SW480 (cell line): ENCODE data around the gene NHLRC2.
"Not testable (repeated sequence)": the region's sequence is repeated elsewhere in the genome, so short reads cannot be mapped to it uniquely, and the experiment has no call there.

Experiments
- DNase-seq: peaks from one replicate; pipeline ENCODE4 v3.0.0-alpha.2; 2016; ENCODE audit warnings: low spot score

Gene NHLRC2

GRCh38 chr10:113939212-113939860 lies 84.9 kb downstream of the NHLRC2 start:
- DNase-seq: no peak

GRCh38 chr10:113941140-113941539 lies 86.7 kb downstream of the NHLRC2 start:
- DNase-seq: no peak

DNA sequence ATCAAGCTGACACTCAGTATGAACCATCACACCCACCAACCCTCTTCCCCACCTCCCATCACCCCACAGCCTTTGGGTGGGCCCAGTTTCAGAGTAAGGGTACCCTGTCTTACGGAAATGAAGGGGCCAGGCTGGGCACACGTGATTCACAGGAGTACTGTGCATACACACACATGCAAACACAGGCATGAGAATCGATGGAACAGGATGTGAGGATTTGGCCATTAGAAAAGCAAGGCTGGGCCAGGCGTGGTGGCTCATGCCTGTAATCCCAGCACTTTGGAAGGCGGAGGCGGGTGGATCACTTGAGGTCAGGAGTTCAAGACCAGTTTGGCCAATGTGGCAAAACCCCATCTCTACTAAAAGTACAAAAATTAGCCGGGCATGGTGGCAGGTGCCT lies 88.7 kb downstream of the NHLRC2 start:
- DNase-seq: not testable (repeated sequence)

DNA sequence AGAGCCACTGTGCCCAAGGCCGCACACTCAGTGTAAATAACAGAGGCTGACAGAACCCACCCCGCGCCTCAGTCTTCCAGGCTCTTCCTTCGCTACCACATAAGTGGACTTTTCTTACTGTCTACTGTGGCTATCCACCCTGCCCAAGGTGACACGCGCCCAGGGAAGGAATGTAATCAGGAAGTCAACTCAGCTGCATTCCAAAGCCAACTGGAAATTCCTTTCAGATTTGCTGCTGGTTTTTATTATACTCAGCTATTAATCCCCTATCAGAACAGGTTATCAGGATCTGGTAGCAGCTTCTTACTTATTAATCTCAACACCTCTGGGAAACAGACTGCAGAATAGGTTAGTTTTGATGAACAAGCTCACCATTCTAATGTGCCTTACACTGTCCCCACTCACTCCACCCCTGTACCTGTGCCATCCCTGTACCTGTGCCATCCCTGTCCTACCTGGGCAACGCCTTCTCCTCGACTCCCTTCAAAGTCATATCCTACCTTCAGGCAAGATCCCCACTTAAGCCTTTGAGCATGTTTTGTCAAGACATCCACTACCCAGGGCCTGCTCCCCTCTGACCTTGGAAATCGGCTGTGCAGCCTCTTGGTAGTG lies 90.7 kb downstream of the NHLRC2 start:
- peak; percentile 65 for DNase-seq

DNA sequence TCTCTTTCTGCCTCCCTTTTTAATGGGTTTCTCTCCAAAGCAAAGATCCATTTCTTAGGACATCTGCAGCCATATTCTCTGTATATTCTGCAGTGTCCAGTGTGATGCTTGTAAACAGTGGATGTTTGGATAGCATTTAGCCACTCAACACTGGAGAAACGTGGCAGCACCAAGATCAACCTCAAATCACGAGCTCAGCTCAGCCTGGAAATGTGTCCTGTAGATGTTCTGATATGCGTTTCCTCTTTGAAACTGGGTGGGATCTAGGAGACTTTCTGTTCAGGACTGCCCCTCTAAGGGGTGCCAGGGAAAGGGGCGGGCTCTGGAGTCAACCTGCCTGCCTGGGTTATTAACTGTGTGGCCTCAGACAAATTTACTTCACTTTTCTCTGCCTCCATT lies 91.2 kb downstream of the NHLRC2 start:
- no peak for DNase-seq

- DNase-seq: peak; percentile 78
These were observed 93.0 kb downstream of the NHLRC2 start for GRCh38 chr10:113947184-113948041.

DNA sequence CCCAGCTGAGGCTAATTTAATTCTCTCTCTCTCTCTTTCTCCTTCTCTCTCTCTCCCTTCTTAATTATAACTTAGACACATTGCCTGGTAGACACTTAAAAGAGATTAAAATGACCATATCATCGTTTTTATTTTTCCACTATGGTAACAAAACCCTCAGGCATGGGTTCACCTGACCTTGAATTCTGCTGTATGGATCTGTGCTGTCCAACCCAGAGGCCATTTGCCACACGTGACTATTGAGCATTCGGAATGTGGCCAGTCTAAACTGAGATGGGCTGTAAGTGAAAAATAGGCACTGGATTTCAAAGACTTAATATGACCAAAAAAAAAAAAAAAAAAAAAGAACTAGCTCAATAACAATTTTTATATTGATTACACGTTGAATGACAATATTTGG lies 93.6 kb downstream of the NHLRC2 start:
- DNase-seq: peak; percentile 19

GRCh38 chr10:113950268-113950667 lies 95.8 kb downstream of the NHLRC2 start:
- no peak for DNase-seq

- DNase-seq: no peak
These were observed 99.2 kb downstream of the NHLRC2 start for GRCh38 chr10:113953505-113954272.

DNA sequence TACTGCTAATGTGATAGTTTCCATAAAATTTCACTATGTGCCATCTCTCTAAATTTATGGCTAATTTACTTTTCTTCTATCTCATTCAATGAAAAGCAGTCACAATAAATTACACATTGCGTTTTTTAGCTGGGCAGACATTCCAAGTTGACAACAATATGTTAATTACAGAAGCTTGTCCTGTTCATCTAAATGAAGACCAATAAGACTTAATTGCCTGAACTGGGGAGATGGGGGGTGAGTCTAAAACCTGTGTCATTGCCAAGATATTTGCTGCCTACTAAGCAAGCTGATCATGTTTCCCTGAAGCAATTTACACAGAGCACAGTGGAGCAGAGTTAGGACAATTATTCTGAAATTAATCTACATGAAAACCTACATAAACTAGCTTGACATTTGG lies 99.9 kb downstream of the NHLRC2 start:
- no peak for DNase-seq

DNA sequence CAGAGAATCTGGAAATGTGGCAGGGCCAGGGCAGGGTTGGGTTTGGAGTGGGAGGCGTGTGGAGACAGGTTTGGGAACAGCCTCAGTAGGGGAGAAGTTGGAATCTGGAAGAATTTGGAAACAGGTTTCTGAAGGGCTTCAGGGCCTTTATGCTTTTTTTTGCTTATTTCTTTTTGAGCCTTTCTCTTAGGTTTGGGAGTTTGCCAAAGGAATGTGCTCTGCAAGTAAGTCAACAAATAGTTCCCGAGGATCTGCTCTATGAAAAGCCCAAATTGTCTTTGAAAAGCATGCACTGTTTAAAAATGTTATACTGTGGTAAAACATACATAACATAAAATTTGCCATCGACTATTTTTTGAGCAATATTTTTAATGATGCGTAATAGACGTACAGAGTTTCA lies 102.6 kb downstream of the NHLRC2 start:
- no peak for DNase-seq

DNA sequence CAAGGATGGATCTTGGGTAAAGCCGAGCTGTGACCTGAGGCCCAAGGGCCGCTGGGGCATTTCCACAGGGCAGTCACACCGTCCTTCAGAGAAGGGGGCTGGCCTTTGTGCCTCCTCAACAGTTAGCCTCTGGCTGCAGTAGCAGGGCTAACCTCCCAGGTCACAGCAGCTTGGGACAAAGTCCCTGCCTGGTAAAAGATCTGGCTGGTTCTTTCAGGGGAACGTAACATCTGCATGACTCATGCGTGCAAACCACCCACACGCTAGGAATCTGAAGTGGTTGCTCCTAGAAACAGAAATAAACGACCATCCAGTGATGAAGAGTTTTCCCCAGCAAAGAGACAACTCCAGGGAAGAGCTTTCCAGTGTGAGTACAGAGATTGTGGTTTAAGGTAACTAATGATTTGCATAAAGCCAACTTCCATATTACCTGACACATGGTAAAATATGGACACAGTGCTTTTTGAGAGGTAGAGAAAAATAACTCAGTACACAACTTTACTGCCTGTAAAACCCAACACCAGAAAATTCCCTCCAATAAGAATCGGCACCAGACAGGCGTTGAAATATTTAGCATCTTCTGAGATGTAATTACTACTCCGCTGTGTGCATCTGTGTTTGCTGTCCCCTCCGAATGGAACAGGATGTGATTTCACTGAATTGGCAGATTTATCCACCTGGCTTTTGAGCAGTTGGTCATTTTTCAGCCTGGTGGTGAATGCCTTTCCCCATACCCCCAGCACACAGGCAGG lies 104.3 kb downstream of the NHLRC2 start:
- peak; percentile 93 for DNase-seq

- DNase-seq: peak; percentile 75
These were observed 104.9 kb downstream of the NHLRC2 start for GRCh38 chr10:113959383-113959760.

DNA sequence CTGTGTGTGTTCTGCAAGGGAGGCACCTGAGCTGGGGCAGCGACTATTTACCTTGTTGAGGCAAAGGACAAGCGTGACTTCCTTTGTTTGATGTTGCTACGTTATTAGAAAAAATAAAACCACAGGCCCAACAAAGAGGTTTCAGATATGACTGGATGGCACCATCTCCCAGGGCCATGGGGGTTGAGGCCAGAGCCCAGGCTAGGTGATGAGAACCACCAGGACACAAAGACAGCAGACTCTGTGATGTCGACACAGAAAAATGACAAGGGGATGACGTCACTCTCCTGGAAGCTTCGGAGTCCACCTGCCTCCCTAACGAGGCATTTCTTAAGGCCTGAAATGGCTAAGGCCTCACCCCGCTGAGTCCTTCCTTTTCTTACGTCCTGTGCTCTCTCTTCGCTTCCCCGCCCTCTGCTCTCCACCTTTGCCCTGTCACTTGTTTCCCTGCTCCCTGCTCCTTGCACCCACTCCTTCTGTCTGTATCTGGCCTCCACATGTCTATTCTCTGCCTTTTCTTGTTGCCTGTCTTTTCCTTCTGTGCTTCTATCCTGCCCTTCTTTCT lies 106.2 kb downstream of the NHLRC2 start:
- peak; percentile 93 for DNase-seq

DNA sequence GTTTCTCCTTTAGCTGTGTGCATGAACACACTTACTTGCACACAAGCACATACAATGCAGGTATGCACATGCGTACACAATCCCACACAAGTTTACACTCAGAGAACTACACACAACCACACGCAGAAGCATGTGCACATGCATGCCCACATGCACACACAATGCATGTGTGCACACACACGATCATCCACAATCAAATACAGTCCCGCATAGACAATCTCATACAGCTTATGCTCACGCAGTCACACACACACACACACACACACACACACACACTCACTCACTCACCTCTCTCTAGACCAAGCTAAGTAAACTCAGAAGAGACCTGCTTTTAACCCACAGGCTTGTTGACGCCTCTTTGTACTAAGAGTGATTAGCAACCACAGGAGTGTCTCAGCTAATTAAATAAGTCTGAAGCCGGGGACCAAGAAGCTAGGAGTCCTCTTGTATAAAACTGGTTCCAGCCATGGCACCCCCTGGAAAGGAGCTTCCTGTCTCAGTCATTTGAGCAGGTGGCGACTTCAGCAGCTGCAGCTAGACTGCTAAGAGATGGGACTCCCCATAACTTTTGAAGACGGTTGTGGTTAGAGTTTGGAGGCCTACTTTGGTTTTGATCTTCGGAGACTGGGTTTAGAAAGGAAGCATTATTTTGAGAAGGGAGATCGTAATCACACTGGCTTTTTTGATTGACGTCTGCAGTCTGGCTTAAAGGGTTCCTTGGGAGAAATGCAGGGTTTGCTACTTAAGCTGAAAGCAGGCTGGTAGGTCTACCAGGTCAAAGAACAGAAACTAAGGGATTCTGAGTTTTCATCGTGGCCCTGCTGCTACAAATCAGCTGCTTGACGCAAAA lies 106.9 kb downstream of the NHLRC2 start:
- DNase-seq: peak; percentile 43

GRCh38 chr10:113965077-113965476 lies 110.6 kb downstream of the NHLRC2 start:
- DNase-seq: no peak

DNA sequence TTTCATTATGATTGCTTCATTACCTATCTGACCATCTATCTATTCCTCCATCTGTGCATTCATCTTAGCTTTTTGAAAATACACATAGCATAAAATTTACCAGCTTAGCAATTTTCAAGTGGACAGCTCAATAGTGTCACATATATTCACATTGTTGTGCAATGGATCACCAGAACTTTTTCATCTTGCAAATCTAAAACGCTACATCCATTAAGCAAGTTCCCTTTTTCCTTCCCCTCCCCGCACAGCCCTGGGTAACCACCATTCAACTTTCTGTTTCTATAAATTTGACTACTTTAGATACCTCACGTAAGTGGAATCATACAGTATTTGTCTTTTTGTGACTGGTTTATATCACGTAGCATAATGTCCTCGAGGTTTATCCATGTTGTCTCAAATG lies 111.2 kb downstream of the NHLRC2 start:
- no peak for DNase-seq
